Endothelial cell (in vitro differentiated cells): ENCODE data around the gene HMCN2. TPM values are rescaled to one million over a fixed set of nuclear protein-coding genes. Genes with fewer than 3 reads are reported as not detected.

ENCODE experiments used
- DNase-seq: peaks from one replicate; pipeline ENCODE4 v3.0.0; 2021; ENCODE audit warnings: low spot score
- H3K27ac Mint-ChIP-seq: one replicate; pipeline ENCODE4 v1.8.0; 2021; ENCODE audit warnings: mixed read lengths, inconsistent platforms; ENCODE audit not compliant: unreplicated experiment
- H3K27me3 Mint-ChIP-seq: one replicate; pipeline ENCODE4 v1.8.0; 2021; ENCODE audit warnings: mild to moderate bottlenecking, moderate library complexity, mixed read lengths, inconsistent platforms; ENCODE audit not compliant: unreplicated experiment
- H3K36me3 Mint-ChIP-seq: one replicate; pipeline ENCODE4 v1.8.0; 2021; ENCODE audit warnings: mild to moderate bottlenecking, low read depth, mixed read lengths, inconsistent platforms; ENCODE audit not compliant: unreplicated experiment
- H3K4me1 Mint-ChIP-seq: one replicate; pipeline ENCODE4 v1.8.0; 2021; ENCODE audit warnings: mild to moderate bottlenecking, mixed read lengths, inconsistent platforms; ENCODE audit not compliant: unreplicated experiment
- H3K4me3 Mint-ChIP-seq: one replicate; pipeline ENCODE4 v1.8.0; 2021; ENCODE audit warnings: mild to moderate bottlenecking, mixed read lengths, inconsistent platforms; ENCODE audit not compliant: unreplicated experiment
- H3K9me3 Mint-ChIP-seq: one replicate; pipeline ENCODE4 v1.8.0; 2021; ENCODE audit warnings: mixed read lengths, inconsistent platforms; ENCODE audit not compliant: unreplicated experiment
- total RNA-seq: library from RNA; stranded (reverse); fragmentation: NEBNext Ultra II Directional; extraction: Animal tissue kit (Norgen Biotek cat#: 25700); gene quantifications from one replicate; pipeline ENCODE4 v1.2.1, GENCODE V29; 2021; ENCODE audit not compliant: unreplicated experiment
- TF ChIP-seq, protein P1 (sequence below): fragments of 200-600 bp; sonication (generic); IDR thresholded peaks from one replicate; pipeline ENCODE4 v1.5.0; 2021; ENCODE audit warnings: antibody characterized with exemption; ENCODE audit not compliant: unreplicated experiment

The HMCN2 gene
- total RNA-seq, 1 donor from 2014 or later = 29.6 TPM

DNA sequence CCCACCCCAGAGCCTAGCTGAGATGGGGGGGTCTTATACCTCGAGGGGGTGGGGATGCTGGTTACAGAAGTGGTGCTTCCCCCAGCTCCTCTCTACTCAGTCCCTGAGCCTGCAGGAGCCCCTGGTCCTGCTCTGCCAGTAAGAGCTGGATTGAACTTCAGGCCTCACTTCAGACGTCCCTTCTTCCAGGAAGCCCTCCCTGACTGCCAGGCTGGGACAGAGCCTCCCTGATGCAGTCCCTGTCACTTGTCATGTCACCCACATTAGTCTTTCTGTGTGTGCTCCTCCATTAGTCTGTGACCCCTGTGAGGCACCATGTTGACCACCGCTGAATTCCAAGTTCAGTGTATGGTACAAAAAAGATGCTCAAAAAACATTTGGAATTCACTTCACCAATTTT lies 100.5 kb downstream of the HMCN2 start:
- DNase-seq = no peak
- TF ChIP-seq, protein P1, sequence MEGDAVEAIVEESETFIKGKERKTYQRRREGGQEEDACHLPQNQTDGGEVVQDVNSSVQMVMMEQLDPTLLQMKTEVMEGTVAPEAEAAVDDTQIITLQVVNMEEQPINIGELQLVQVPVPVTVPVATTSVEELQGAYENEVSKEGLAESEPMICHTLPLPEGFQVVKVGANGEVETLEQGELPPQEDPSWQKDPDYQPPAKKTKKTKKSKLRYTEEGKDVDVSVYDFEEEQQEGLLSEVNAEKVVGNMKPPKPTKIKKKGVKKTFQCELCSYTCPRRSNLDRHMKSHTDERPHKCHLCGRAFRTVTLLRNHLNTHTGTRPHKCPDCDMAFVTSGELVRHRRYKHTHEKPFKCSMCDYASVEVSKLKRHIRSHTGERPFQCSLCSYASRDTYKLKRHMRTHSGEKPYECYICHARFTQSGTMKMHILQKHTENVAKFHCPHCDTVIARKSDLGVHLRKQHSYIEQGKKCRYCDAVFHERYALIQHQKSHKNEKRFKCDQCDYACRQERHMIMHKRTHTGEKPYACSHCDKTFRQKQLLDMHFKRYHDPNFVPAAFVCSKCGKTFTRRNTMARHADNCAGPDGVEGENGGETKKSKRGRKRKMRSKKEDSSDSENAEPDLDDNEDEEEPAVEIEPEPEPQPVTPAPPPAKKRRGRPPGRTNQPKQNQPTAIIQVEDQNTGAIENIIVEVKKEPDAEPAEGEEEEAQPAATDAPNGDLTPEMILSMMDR = no peak
- H3K4me3 Mint-ChIP-seq = no peak overlapping the region
- peaks cover 8% of the 10 kb centered on the region for H3K27me3 Mint-ChIP-seq
- H3K9me3 Mint-ChIP-seq = no peaks in the 10 kb centered on the region
- H3K36me3 Mint-ChIP-seq = peaks cover 9% of the 10 kb centered on the region
- peaks cover 14% of the 10 kb centered on the region for H3K4me1 Mint-ChIP-seq
- no peak overlapping the region for H3K27ac Mint-ChIP-seq

DNA sequence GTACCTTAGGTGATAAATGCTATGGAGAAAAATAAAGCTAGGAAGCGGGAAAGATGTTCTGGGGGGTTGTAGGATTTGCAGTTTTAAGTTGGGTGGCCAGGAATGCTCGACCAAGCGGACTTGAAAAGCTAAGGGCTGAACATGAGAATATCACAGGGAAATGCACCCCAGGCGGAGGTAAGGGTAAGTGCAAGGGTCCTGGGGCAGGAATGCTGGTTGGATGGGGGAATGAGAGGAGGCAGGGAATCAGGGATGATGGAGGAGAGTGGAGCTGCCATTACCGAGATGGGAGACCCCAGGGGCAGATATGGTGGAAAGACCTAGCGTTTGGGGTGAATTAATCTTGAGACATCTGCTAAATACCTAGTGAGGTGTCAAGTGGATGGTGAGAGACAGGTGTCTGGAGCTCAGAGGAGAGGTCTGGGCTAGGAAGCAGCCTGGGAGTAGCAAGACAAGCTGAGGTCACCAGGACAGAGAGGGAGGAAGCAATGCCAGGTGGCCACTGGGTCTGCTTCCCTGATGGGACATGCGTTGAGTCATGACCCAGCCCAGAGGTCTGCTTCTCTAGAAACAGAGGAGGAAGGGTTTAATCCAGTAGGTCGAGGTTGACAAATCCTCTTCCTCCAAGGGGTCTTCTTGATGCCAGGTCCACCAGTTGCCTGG lies 101.5 kb downstream of the HMCN2 start:
- Mint-ChIP-seq H3K4me1 (peaks cover 14% of the 10 kb centered on the region), H3K9me3 (no peaks in the 10 kb centered on the region), H3K4me3 (no peak overlapping the region), H3K36me3 (peaks cover 8% of the 10 kb centered on the region), H3K27ac (peak overlapping the region; percentile 58), H3K27me3 (peaks cover 8% of the 10 kb centered on the region)
- TF ChIP-seq, protein P1 = no peak
- no peak for DNase-seq

DNA sequence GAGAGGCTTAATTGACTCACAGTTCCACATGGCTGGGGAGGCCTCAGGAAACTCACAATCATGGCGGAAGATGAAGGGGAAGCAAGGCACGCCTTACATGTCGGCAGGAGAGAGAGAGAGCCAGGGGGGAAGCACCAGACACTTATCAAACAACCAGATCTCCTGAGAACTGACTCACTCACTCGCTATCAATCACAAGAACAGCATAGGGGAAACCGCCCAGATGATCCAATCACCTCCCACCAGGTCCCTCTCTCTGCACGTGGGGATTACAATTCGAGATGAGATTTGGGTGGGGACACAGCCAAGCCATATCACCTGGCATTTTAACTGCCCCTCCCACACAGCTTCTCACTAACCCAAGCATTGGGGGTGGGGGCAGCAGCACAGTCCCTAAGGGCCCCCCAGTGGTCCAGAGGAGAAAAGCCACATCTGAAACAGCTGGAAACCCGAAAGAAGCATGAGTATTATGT lies 103.1 kb downstream of the HMCN2 start:
- H3K27ac Mint-ChIP-seq = no peak overlapping the region
- DNase-seq = no peak

DNA sequence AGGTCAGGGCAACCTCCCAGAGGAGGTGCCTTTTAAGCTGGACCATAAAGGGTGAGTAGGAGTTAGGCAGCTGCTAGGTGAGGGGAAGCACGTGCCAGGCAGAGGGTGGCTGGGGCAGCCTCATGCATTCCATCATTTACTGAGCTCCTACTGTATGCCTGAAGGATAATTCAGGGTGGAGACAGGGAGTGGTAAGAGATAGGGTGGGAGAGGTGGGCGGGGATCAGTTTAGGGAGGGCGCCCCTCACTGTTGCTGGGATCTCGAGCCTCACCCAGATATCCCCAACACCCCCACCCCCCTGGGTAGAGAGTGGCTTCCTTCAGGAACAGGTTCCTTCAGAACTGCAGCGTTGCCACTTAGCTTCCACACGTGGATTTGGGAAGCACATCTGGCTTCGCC lies 104.7 kb downstream of the HMCN2 start:
- Mint-ChIP-seq H3K9me3 (no peaks in the 10 kb centered on the region), H3K27me3 (peaks cover 10% of the 10 kb centered on the region), H3K4me3 (no peak overlapping the region), H3K27ac (peak overlapping the region; percentile 61), H3K4me1 (peaks cover 14% of the 10 kb centered on the region), H3K36me3 (peaks cover 15% of the 10 kb centered on the region)
- no peak for DNase-seq
- TF ChIP-seq, protein P1 = no peak

More for the DNA sequence above, 103.1 kb downstream of the HMCN2 start:
- TF ChIP-seq, protein P1 = no peak
- H3K9me3 Mint-ChIP-seq = no peaks in the 10 kb centered on the region
- no peak overlapping the region for H3K4me3 Mint-ChIP-seq
- H3K27me3 Mint-ChIP-seq = peaks cover 10% of the 10 kb centered on the region
- peaks cover 14% of the 10 kb centered on the region for H3K4me1 Mint-ChIP-seq
- peaks cover 10% of the 10 kb centered on the region for H3K36me3 Mint-ChIP-seq

DNA sequence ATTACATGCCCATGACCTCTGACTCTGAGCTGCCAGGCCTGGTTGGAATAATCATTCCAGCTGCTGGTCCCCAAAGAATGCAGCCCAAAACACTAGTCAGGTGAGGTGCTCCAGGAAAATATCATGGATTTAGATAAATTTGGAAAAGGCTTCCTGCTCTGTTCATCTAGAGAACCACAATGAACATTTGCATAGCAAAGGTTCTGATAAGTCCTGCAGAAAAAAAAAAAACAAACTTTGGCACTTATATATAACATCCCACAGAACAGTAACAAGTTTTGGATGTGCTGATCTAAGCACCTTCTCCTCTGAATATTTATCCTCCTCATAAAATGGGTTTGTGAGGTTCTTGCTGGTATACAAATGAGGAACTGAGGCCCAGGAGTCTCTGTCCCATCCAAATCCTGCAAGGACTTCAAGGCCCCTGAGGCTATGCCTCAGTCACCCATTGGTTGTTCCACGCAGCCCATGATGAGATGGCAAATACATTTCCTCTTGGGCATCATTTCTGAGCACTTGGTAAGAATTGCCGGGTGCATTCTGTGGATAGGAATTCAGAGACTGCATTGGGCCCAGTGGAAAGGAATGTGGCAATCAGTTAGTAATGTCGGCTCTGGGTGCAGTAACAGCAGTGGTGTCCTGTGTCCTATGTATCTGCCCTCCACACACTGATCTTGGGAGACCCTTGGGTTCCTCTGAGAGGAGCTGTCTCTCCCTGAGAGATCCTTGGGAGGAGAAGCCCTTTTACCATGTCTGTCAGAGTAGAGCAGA lies 105.8 kb downstream of the HMCN2 start:
- H3K27me3 Mint-ChIP-seq = peaks cover 10% of the 10 kb centered on the region
- no peak for DNase-seq
- H3K4me1 Mint-ChIP-seq = peaks cover 14% of the 10 kb centered on the region
- TF ChIP-seq, protein P1 = no peak
- H3K27ac Mint-ChIP-seq = no peak overlapping the region
- no peaks in the 10 kb centered on the region for H3K9me3 Mint-ChIP-seq
- no peak overlapping the region for H3K4me3 Mint-ChIP-seq
- H3K36me3 Mint-ChIP-seq = peaks cover 15% of the 10 kb centered on the region
